ENCODE measurements around the gene FGFR3. TPM values are rescaled to one million over a fixed set of nuclear protein-coding genes. Genes with fewer than 3 reads are reported as not detected.

Gene FGFR3
- total and polyA plus RNA-seq, 10 of the 15 experiments (the other 5 are each of a cell fraction or from before 2014, with no cell fraction given) = 0.05 to 0.33 (median 0.18) TPM; not detected in 6

DNA sequence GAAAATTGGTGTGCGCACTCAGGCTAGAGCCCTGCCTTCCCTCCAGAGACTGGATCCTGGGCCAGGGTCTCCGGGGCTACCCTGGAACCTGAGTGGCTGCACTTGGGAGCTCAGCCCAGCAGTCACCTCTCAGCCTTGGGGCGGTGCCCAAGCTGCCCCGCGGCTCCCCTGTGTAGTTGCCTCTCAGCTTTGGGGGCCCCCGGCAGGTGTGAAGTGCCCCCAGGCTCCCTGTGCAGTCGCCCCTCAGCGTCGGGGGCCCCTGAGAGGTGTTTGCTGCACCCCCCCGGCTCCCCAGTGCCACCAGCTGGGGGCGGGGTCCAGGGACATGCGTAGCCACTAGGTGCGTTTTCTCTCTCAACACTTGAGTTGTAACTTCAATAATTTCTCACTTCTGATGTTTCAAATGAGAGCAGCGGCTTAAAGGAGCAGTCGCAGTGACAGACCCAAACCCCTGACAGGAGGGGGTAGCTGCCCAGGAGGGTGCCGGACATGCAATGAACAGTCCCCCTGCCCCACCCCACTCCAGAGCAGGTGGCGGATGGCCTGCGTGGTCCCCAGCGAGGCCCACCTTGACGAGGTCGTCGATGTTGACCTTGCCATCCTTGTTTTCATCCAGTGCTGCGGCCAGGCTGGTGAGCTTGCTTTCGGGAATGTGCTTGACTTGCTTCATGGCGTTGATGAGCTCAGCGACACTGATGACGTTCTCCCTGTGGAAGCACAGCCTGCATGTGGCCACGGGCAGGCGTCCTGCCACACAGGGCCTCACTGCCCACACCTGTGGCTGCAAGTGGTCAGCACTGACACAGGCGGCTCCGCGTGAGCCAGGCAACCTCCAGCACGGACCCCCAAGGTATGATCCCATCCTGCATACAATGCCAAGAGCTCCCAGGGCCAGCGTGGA is 22.3 kb downstream of the FGFR3 start (continued):
- TF ChIP-seq EZH2 (IDR thresholded peaks at IDR 0.05; ENCODE audit: borderline replicate concordance, control insufficient read depth, low read depth, low read length) = no peak
- TF ChIP-seq, protein P1, sequence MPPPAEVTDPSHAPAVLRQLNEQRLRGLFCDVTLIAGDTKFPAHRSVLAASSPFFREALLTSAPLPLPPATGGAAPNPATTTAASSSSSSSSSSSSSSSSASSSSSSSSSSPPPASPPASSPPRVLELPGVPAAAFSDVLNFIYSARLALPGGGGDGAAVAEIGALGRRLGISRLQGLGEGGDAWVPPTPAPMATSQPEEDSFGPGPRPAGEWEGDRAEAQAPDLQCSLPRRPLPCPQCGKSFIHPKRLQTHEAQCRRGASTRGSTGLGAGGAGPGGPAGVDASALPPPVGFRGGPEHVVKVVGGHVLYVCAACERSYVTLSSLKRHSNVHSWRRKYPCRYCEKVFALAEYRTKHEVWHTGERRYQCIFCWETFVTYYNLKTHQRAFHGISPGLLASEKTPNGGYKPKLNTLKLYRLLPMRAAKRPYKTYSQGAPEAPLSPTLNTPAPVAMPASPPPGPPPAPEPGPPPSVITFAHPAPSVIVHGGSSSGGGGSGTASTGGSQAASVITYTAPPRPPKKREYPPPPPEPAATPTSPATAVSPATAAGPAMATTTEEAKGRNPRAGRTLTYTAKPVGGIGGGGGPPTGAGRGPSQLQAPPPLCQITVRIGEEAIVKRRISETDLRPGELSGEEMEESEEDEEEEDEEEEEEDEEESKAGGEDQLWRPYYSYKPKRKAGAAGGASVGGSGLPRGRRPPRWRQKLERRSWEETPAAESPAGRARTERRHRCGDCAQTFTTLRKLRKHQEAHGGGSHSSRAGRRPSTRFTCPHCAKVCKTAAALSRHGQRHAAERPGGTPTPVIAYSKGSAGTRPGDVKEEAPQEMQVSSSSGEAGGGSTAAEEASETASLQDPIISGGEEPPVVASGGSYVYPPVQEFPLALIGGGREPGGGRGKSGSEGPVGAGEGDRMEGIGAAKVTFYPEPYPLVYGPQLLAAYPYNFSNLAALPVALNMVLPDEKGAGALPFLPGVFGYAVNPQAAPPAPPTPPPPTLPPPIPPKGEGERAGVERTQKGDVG (CRISPR knock-in tag; IDR thresholded peaks at IDR 0.05) = no peak
- TF ChIP-seq NFXL1 (IDR thresholded peaks at IDR 0.05; ENCODE audit: borderline replicate concordance) = no peak
- TF ChIP-seq SP1 (IDR thresholded peaks at IDR 0.05; ENCODE audit: low read depth, low read length) = no peak
- TF ChIP-seq, protein P2, sequence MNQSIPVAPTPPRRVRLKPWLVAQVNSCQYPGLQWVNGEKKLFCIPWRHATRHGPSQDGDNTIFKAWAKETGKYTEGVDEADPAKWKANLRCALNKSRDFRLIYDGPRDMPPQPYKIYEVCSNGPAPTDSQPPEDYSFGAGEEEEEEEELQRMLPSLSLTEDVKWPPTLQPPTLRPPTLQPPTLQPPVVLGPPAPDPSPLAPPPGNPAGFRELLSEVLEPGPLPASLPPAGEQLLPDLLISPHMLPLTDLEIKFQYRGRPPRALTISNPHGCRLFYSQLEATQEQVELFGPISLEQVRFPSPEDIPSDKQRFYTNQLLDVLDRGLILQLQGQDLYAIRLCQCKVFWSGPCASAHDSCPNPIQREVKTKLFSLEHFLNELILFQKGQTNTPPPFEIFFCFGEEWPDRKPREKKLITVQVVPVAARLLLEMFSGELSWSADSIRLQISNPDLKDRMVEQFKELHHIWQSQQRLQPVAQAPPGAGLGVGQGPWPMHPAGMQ (IDR thresholded peaks at IDR 0.05; ENCODE audit: borderline replicate concordance) = no peak
- TF ChIP-seq MEF2B (IDR thresholded peaks at IDR 0.05; ENCODE audit: partially characterized antibody, poor library complexity, severe bottlenecking) = no peak
- TF ChIP-seq, protein P3, sequence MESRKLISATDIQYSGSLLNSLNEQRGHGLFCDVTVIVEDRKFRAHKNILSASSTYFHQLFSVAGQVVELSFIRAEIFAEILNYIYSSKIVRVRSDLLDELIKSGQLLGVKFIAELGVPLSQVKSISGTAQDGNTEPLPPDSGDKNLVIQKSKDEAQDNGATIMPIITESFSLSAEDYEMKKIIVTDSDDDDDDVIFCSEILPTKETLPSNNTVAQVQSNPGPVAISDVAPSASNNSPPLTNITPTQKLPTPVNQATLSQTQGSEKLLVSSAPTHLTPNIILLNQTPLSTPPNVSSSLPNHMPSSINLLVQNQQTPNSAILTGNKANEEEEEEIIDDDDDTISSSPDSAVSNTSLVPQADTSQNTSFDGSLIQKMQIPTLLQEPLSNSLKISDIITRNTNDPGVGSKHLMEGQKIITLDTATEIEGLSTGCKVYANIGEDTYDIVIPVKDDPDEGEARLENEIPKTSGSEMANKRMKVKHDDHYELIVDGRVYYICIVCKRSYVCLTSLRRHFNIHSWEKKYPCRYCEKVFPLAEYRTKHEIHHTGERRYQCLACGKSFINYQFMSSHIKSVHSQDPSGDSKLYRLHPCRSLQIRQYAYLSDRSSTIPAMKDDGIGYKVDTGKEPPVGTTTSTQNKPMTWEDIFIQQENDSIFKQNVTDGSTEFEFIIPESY (IDR thresholded peaks at IDR 0.05) = no peak
- no peak for TF ChIP-seq BACH1 (IDR thresholded peaks at IDR 0.05; ENCODE audit: borderline replicate concordance)
- no peak for TF ChIP-seq ZNF622 (IDR thresholded peaks at IDR 0.05)
- no peak for TF ChIP-seq KDM1A (IDR thresholded peaks at IDR 0.05; ENCODE audit: borderline replicate concordance)
